Activated CD4-positive, alpha-beta T cell treated with anti-CD3 and anti-CD28 coated beads for 1 hour (primary cell): ENCODE data around the gene TET1.
"Not testable (repeated sequence)": the region's sequence is repeated elsewhere in the genome, so short reads cannot be mapped to it uniquely, and the experiment has no call there.

Experiments used
- DNase-seq: peaks from one replicate; pipeline ENCODE4 v3.0.0-alpha.2; 2020

TET1 gene

DNA sequence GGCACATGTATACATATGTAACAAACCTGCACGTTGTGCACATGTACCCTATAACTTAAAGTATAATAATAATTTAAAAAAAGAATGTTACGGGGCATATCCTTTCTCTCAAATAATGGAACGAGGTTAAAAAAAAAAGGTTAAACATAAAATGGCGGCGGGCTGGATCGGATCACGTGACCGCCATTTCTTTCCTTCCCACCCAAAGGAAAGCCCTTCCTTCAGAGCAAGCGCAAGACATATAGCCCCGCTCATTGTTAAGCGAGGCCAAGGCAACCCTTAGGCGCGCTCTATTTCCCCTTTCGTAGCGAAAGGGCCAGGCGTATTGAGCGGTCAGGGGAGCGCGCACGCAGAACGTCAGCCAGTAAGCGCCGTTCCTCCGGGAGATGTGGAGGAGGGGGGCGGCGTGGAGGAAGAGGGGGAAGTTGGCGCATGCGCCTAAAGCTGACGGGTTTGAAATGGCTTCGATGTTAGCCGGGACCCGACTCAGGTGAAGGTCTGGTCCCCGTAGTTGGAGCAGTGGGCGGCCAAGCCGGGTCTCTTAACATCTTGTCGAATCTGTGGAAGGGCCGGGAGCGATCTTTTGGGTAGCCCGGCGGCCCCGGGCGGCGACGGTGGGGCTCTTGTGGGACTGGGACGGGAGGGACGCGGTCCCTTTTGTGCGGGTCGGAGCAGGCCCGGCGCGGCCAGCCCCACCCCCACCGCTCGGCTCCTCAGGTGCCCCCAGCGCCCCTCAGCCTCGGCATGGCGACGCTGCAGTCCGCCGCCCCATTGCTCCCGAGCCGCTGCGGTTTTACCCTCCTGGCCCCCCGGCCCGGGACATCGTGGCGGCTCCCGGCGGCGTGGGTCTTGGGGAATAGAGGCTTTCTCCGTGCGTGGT, 160.9 kb downstream of the TET1 start, which contains the start of gene CCAR1:
TSS of gene CCAR1 (plus strand) at position 447 of the 880 bp plus-strand sequence. CDS start 1,266 bp downstream, outside the sequence.
- peak; percentile 95 for DNase-seq

DNA sequence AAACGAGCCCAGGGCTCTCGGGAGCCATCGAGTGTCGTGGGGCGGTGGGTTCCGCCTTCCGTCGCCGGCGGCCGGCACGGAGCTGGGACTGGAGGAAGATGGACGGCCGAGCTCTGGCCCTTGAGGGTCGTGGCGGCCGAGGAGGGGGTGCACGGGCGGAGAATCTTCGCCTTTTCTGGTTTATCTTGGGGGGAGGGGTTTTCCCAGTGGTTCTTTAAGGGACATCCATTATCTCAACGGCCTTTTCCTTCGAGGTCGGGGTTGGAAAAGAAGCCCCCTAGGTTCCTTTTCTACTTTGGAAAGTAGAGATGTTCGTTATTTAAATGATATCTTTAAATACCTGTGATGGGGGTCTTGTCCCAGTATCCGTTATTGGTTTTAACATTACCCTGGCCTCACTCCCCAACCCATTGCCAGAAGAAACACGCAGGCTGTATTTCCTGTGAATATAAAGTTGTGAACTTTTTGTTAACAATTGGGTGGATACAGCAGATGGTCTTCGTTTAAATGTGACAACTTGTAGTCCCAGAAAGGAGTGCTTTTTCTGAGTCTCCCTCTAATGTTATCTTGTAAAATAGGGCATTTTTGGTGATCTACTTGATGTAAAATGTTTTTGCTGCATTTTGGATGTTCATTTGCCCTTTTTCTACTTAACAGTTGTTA, 161.7 kb downstream of the TET1 start:
- DNase-seq = no peak

DNA sequence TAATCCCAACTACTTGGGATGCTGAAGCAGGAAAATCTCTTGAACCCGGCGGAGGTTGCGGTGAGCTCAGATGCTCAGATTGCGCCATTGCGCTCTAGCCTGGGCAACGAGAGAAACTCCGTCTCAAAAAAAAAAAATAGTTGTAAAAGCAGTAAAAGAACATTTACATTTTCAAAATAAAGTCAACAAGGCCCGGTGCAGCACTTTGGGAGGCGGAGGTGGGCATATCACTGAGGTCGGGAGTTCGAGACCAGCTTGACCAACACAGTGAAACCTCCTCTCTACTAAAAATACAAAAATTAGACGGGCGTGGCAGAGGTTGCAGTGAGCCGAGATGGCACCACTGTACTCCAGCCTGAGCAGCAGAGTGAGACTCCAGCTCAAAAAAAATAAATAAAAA, 164.9 kb downstream of the TET1 start:
- no peak for DNase-seq

DNA sequence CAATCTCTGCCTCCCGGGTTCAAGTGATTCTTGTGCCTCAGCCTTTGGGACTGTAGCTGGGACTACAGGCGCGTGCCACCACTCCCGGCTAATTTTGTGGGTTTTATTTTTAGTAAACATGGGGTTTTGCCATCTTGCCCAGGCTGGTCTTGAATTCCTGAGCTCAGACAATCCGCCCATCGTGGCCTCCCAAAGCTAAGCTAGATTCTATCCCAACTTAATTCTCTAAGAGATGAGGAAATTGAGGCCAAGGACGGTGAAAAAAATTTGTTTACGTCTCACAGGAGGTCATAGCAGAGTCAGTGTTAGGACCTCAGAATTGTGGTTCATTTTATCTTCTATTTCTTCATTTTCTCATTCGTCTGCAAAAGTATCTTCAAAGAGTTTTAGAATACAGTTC, 167.0 kb downstream of the TET1 start:
- DNase-seq = no peak

DNA sequence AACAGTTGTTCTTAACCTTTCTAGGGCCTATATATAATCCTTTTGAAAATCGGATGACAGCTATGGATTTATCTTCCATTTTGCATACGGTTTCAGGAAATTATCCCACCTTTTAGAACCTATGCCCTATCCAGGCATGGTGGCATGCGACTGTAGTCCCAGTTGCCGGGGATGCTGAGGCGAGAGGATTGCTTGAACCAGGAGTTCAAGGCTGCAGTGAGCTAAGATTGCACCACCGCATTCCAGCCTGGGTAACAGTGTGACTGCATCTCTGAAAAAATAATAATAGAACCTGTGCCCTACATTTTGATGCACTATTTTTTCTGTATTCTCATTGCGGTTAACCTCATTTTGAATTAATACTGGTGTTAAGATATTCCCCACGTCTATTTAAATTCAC, 172.5 kb downstream of the TET1 start:
- DNase-seq = no peak

DNA sequence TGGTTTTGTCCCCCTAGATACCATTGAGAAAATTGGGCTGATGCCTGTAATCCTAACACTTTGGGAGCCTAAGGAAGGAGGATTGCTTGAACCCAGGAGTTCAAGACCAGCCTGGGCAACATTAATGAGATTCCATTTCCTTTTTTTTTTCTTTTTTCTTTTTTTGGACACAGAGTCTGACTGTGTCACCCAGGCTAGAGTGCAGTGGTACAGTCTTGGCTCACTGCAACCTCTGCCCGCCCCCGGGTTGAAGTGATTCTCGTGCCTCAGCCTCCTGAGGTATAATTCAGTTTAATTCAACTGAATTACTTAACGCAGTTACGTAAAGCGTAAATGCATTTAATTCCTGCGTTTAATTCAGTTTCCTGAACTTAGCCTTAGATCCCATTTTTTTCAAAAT, 174.2 kb downstream of the TET1 start:
- no peak for DNase-seq

DNA sequence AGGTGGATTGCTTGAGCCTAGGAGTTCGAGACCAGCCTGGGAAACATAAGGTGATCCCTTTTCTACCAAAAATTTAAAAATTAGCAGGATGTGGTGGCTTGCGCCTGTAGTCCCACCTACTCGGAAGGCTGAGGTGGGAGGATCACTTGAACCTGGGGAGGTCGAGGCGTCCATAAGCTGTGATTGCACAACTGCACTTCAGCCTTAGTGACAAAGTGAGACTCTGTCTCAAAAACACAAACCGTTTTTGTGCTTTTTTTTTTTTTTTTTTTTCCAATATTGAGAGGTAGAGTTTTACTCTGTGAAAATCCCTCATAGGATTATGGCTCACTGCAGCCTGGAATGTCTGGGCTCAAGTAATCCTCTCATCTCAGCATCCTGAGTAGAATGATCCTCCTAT, 175.0 kb downstream of the TET1 start:
- DNase-seq = no peak

DNA sequence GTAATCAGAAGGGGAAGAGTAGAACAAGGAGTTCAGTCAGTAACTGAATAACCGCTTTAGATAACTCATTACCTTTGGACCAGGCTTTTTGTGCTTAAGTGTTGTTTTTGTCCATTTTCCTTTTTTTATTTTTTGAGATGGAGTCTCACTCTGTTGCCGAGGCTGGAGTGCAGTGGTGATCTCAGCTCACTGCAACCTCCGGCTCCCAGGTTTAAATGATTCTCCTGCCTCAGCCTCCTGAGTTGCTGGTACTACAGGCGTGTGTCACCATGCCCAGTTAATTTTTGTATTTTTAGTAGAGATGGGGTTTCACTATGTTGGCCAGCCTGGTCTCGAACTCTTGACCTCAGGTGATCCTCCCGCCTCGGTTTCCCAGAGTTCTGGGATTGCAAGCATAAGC, 175.6 kb downstream of the TET1 start:
- not testable (repeated sequence) for DNase-seq

DNA sequence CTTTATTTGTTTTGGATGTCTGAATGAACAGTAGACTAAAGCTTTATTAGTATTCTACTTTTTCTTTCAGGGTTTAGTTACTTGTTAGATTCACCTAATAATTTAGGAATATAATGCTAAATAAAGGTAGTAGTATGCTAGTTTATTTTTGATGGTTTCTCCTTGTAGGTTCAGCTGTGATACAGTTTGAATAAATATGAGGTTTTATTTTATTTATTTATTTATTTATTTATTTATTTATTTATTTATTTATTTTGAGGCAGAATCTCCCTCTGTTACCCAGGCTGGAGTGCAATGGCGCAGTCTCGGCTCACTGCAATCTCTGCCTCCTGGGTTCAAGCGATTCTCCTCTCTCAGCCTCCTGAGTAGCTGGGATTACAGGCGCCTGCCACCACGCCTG, 180.5 kb downstream of the TET1 start:
- not testable (repeated sequence) for DNase-seq

DNA sequence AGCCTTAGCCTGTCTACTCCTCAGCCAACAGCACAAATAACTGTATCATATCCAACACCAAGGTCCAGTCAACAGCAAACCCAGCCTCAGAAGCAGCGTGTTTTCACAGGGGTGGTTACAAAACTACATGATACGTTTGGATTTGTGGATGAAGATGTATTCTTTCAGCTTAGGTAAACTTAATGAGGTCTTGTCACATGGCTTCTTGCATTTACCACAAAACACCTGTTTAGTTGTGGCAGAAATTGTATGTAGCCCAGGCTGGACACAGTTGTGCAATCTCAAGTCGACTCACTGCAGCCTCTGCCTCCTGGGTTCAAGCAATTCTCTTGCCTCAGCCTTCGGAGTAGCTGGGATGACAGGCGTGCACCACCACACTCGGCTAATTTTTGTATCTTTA, 182.3 kb downstream of the TET1 start:
- no peak for DNase-seq
